Measurements from ENCODE around the gene BCL2L13. TPM values are rescaled to one million over a fixed set of nuclear protein-coding genes. Genes with fewer than 3 reads are reported as not detected.
A peak's percentile ranks its signal among the peaks of the same experiment; 100 is the strongest.
"Not testable (repeated sequence)": the region's sequence is repeated elsewhere in the genome, so short reads cannot be mapped to it uniquely, and the experiment has no call there.

The BCL2L13 gene
- total RNA-seq, 1 experiment from 2014 or later, result 53.5 TPM

DNA sequence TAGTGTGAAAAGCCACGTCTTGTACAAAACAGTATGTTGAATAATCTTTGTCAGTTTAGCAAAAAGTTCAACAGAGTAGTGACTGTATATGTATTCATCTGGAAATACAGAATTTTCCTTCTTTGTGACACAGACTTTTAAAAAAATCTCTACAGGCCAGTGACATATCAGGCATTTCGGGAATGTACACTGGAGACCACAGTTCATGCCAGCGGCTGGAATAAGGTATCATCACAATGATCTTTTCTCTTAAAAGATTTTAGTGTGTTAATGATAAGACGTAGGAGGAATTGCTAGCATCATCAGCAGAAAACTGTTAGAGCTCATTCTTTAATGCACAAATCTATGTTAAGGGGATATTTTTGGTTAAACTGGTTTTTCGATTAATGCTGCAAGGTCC, 57.4 kb downstream of the BCL2L13 start:
- Histone ChIP-seq H3K27me3 (ENCODE audit: control insufficient read depth, insufficient read depth, low read length) (no peaks in the 10 kb centered on the region), H3K4me3 (ENCODE audit: insufficient read depth, low read depth, low read length) (no peak overlapping the region), H3K36me3 (replicated peaks; ENCODE audit: control insufficient read depth, insufficient read depth, low read length) (no peaks in the 10 kb centered on the region; the same call in 1 of the 2 replicates)
- DNase-seq, result no peak

DNA sequence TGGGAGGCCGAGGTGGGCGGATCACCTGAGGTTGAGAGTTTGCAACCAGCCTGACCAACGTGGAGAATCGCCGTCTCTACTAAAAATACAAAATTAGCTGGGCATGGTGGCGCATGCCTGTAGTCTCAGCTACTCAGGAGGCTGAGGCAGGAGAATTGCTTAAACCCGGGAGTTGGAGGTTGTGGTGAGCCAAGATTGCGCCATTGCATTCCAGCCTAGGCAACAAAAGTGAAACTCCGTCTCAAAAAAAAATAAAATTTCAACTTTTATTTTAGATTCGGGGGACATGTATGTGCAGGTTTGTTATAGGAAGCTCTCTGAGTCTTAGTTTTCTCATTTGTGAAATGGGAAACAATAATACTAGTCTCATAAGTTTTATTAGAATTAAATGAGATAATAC, 58.6 kb downstream of the BCL2L13 start:
- H3K4me3 ChIP-seq (ENCODE audit: insufficient read depth, low read depth, low read length); H3K27me3 ChIP-seq (ENCODE audit: control insufficient read depth, insufficient read depth, low read length); H3K36me3 ChIP-seq (replicated peaks; ENCODE audit: control insufficient read depth, insufficient read depth, low read length); DNase-seq: not testable (repeated sequence)

DNA sequence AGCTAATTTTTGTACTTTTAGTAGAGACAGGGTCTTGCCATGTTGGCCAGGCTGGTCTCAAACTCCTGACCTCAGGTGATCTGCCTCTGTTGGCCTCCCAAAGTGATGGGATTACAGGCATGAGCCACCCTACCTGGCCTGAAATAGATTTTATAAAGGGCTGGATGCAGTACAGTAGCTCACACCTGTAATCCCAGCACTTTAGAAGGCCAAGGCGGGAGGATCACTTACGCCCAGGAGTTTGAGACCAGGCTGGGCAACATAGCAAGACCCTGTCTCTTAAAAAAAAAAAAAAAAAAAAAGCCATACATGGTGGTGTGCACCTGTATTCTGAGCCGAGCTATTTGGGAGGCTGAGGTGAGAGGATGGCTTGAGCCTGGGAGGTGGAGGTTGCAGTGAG, 59.7 kb downstream of the BCL2L13 start:
- not testable (repeated sequence) for H3K4me3 ChIP-seq (ENCODE audit: insufficient read depth, low read depth, low read length); H3K36me3 ChIP-seq (replicated peaks; ENCODE audit: control insufficient read depth, insufficient read depth, low read length); DNase-seq; H3K27me3 ChIP-seq (ENCODE audit: control insufficient read depth, insufficient read depth, low read length)

DNA sequence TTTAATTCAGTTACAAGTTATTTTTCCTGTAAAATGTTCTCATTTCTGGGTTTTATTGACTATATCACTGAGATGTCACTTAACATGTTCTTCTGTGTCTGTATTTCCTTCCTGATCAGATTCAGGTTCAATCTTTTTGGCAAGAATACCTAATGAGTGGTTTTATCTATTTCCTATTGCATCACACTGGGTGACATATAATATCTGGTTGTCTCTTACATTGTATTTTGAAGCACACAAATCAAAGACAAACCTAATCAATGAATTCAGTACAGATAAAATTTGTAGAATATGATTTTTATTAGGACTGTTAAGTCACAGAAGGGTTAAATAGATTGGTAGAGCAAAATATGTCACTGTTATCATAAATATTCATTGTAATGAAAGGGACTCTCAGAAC, 60.4 kb downstream of the BCL2L13 start:
- Histone ChIP-seq H3K36me3 (replicated peaks; ENCODE audit: control insufficient read depth, insufficient read depth, low read length) (no peaks in the 10 kb centered on the region; the same call in 1 of the 2 replicates), H3K27me3 (ENCODE audit: control insufficient read depth, insufficient read depth, low read length) (no peaks in the 10 kb centered on the region)
- no peak for DNase-seq

DNA sequence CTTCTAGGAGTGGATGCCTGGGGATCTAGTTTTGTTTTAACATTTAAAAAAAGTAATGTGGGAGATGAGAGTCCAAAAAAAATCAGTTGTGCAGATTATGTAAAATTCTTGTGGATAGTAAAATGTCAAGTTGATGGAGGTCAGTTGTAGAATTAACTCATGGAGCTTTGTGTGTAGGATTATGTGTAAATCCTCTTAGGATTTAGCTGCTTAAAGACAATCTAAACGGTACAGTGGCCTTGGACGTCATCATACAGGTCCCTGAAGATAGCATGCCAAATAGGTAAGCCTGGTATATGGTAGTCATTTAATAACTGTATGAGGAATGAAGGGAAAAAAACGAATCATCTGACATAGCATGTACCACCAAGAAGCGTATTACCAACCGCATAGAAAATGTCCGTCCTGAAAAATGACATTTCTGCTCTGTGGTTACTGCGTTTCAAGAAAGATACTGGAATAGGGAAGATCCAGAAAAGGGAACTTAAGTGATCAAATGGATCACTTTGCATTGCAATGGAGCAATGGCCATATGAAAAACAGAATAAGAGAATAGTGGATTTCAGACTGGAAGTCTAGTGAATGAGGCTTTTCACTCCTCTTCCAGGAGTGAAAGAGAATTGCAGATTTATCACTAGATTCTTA, 61.3 kb downstream of the BCL2L13 start:
- no peaks in the 10 kb centered on the region for H3K27me3 ChIP-seq (ENCODE audit: control insufficient read depth, insufficient read depth, low read length)
- H3K4me3 ChIP-seq (ENCODE audit: insufficient read depth, low read depth, low read length), result no peak overlapping the region
- H3K36me3 ChIP-seq (replicated peaks; ENCODE audit: control insufficient read depth, insufficient read depth, low read length), result no peaks in the 10 kb centered on the region; the same call in 1 of the 2 replicates
- DNase-seq, result no peak

More for the DNA sequence above, 60.4 kb downstream of the BCL2L13 start:
- no peak overlapping the region for H3K4me3 ChIP-seq (ENCODE audit: insufficient read depth, low read depth, low read length)

DNA sequence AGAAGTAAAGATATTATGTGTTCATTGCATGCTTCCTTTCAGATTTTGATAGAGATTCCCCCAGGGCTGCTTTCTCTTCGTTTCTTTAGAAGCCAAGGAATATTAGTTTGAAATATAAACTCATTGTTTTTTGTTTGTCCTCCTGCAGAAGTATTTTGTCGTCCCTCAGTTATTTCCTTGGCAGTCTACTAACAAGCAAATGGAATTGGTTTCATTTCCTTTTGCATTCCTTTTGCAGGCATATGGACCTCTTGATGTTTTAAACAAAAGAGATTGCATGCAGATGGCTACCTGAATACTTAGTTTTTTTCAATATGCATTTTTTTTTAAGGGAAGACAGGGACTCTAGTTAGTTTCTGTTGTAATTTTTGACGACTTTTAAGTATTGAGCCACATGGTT, 62.2 kb downstream of the BCL2L13 start:
- no peaks in the 10 kb centered on the region for H3K27me3 ChIP-seq (ENCODE audit: control insufficient read depth, insufficient read depth, low read length)
- no peak for DNase-seq
- H3K4me3 ChIP-seq (ENCODE audit: insufficient read depth, low read depth, low read length), result no peak overlapping the region
- no peaks in the 10 kb centered on the region; the same call in 1 of the 2 replicates for H3K36me3 ChIP-seq (replicated peaks; ENCODE audit: control insufficient read depth, insufficient read depth, low read length)

DNA sequence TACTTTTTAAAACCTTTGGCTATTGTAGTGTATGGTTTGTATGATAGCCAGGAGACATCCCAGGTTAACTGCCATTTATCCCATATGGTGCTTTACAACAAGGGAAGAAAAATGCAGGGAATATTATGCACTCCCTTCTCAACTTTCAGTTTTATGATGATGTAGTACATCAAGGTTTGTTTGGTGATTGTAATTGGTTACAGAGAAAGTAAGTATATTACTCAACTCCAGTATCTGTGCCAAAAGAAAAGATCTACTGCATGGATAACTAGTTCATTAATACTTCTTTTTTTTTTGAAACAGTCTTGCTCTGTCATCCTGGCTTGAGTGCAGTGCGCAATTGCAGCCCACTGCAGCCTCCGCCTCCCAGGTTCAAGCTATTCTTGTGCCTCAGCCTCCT, 65.3 kb downstream of the BCL2L13 start:
- DNase-seq, result no peak
- H3K36me3 ChIP-seq (replicated peaks; ENCODE audit: control insufficient read depth, insufficient read depth, low read length), result no peaks in the 10 kb centered on the region
- H3K4me3 ChIP-seq (ENCODE audit: insufficient read depth, low read depth, low read length), result no peak overlapping the region
- H3K27me3 ChIP-seq (ENCODE audit: control insufficient read depth, insufficient read depth, low read length), result no peaks in the 10 kb centered on the region

DNA sequence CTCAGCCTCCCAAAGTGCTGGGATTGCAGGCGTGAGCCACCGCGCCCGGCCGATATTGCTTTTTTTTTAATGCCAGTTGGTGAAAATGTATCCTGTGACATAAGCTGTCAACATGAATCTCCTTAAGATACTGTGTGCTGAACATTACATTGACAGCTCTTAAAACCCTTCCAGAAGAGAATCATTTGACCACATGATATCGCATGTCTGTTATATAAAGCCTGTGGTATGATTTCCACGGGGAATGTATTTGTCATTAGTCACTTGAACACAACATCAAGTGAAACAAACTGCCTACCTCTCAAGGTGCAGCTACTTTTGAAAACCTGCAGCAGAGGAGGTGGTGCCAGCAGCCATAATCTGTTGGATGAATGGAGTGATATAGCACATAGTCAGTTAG, 67.0 kb downstream of the BCL2L13 start:
- no peaks in the 10 kb centered on the region for H3K27me3 ChIP-seq (ENCODE audit: control insufficient read depth, insufficient read depth, low read length)

DNA sequence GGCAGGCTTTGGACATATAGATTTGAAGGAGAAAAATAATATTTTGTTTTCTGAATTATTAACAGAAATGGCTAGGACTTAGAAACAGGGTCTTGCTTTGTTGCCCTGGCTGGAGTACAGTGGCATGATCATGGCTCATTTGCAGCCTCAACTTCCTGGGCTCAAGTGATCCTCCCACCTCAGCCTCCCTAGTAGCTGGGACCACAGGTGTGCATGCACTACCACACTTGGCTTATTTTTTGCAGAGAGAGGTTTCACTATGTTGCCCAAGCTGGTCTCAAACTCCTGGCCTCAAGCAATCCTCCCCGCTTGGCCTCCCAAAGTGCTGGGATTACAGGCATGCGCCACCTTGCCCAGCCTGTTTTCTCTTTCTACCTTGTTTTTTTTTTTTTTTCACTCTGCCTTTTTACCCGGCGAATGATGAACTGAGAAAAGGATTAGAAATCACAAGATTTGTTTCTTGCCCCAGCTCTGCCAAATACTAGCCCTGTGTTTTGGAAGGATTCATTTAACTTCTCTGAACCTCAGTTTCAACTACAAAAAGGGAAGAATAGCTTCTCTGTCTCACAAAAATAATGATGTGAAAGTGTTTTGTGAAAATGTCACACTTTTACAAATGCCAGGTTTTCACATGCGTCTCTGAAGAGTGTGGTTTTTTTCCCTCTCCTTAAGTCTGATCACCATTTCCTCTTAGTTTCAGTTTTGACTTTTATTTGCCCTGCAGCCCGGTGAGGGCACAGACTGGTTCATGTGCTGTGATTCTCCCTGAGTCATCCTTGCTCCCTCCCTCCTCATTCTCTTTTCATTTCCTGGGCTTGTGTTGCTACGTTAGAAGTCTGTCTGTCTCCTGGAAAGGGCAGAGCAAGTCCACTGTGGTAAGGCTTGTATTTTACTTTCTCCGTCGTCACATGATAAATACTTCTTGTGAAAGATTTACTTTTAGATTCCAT, 67.7 kb downstream of the BCL2L13 start:
- peak; percentile 59 for DNase-seq
- no peak overlapping the region for H3K4me3 ChIP-seq (ENCODE audit: insufficient read depth, low read depth, low read length)
- no peaks in the 10 kb centered on the region for H3K27me3 ChIP-seq (ENCODE audit: control insufficient read depth, insufficient read depth, low read length)
- H3K36me3 ChIP-seq (replicated peaks; ENCODE audit: control insufficient read depth, insufficient read depth, low read length), result no peaks in the 10 kb centered on the region

More for the DNA sequence above, 67.0 kb downstream of the BCL2L13 start:
- H3K4me3 ChIP-seq (ENCODE audit: insufficient read depth, low read depth, low read length), result no peak overlapping the region
- DNase-seq, result no peak
- no peaks in the 10 kb centered on the region for H3K36me3 ChIP-seq (replicated peaks; ENCODE audit: control insufficient read depth, insufficient read depth, low read length)

DNA sequence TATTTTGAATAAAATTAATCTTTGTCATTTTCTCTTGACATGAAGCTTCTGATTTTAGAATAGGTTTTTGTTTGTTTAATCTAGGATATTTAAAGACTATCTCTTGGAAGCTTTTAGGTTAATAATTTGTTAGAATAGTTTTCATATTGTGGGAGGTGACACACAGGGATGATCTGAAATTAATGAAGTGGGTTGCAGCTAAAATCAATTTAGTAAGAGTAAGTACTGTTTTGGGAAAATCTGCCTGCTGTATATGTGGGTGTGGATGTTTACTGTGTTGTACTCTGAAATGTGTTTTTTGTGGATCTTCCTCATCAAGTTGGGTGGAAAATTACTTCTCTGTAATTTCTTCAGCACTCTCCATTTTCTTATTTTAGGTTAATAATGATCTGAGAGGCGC, 68.4 kb downstream of the BCL2L13 start:
- H3K36me3 ChIP-seq (replicated peaks; ENCODE audit: control insufficient read depth, insufficient read depth, low read length), result no peaks in the 10 kb centered on the region
- no peaks in the 10 kb centered on the region for H3K27me3 ChIP-seq (ENCODE audit: control insufficient read depth, insufficient read depth, low read length)
- no peak overlapping the region for H3K4me3 ChIP-seq (ENCODE audit: insufficient read depth, low read depth, low read length)
- no peak for DNase-seq

DNA sequence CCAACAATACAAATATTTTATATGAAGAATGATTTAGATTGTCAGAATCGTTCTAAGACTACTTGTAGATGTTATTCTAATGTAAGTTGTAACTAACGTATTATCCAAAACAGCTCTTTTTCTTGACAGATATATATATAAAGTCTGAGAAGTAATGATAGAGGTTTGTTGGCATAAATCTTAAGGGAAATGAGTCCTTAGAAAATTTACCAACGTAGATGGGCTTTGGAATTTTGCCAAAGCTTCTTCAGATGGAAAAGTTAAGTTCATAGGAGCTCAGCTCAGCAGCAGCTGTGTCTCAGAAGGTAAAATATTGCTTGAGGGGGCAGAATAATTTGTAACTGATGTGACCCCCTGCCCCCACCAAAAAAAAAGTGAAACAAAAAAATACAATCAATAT, 69.0 kb downstream of the BCL2L13 start:
- no peak overlapping the region for H3K4me3 ChIP-seq (ENCODE audit: insufficient read depth, low read depth, low read length)
- DNase-seq, result no peak
- H3K27me3 ChIP-seq (ENCODE audit: control insufficient read depth, insufficient read depth, low read length), result no peaks in the 10 kb centered on the region
- H3K36me3 ChIP-seq (replicated peaks; ENCODE audit: control insufficient read depth, insufficient read depth, low read length), result no peaks in the 10 kb centered on the region

DNA sequence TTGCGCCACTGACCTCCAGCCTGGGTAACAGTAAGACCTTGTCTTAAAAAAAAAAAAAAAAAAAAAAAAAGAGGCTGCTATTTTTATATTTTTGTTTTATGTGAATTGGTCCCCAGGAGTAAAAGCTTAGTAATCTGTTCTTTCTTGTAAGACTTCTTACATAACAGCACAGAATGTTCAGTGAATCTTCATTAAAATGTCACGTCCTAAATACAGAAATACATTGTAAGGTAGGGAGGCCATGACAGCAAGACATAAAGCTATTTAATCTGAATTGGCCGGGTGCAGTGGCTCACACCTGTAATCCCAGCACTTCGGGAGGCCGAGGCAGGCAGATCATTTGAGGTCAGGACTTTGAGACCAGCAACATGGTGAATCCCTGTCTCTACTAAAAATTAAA, 71.5 kb downstream of the BCL2L13 start:
- no peak for DNase-seq
- no peaks in the 10 kb centered on the region for H3K36me3 ChIP-seq (replicated peaks; ENCODE audit: control insufficient read depth, insufficient read depth, low read length)
- no peak overlapping the region for H3K4me3 ChIP-seq (ENCODE audit: insufficient read depth, low read depth, low read length)
- no peaks in the 10 kb centered on the region for H3K27me3 ChIP-seq (ENCODE audit: control insufficient read depth, insufficient read depth, low read length)

DNA sequence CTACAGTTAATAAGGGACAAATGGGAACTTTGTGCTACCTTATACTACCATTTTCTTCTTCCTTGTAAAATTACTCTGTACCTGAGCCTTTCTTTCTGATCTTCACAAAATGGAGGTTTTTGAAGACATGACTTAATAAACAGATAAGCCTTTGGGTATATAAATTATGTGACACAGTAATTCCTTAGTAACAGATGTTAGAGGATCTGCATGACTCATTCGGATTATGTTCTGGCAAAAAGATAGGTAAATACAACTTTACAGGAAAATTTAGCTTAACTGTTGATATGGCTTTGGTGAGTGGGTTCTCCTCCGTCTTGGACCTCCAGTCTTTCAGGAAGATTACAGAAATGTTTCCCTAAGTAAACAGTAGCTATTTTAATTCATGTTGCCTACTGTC, 73.9 kb downstream of the BCL2L13 start:
- DNase-seq, result no peak
- Histone ChIP-seq H3K36me3 (replicated peaks; ENCODE audit: control insufficient read depth, insufficient read depth, low read length) (no peaks in the 10 kb centered on the region), H3K4me3 (ENCODE audit: insufficient read depth, low read depth, low read length) (no peak overlapping the region), H3K27me3 (ENCODE audit: control insufficient read depth, insufficient read depth, low read length) (no peaks in the 10 kb centered on the region)

DNA sequence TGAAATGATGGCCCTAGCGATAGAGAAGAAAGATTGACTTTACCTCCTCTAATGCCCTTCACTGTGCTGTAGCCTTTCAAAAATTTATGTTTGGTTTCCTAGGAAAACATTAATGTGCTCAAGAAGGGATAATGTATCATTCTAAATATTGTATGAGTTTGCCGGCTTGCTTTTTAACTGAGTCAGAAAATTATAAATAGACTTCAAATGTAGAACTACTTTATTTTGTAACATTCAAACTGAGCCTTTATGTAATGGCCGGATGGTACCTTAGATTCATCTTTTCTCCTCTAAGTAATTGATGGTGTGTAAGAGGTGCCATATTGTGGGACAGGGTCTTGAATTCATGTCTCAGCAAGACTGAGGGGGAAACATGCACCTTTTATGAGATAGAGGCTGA, 78.0 kb downstream of the BCL2L13 start:
- no peak for DNase-seq

DNA sequence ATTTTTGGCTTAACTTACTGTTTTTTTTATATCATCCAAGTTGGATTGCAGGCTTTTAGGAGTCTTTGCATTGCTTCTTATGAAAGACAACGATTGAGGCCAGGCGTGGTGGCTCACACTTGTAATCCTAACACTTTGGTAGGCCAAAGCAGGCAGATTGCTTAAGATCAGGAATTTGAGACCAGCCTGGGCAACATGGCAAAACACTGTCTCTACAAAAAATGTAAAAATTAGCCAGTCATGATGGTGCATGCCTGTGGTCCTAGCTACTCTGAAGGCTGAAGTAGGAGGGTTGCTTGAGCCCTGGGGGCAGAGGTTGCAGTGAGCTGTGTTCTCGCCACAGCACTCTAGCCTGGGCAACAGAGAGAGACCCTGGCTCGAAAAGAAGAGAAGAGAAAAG, 79.2 kb downstream of the BCL2L13 start:
- Histone ChIP-seq H3K36me3 (replicated peaks; ENCODE audit: control insufficient read depth, insufficient read depth, low read length) (no peaks in the 10 kb centered on the region), H3K27me3 (ENCODE audit: control insufficient read depth, insufficient read depth, low read length) (no peaks in the 10 kb centered on the region), H3K4me3 (ENCODE audit: insufficient read depth, low read depth, low read length) (no peak overlapping the region)
- no peak for DNase-seq

More for the DNA sequence above, 78.0 kb downstream of the BCL2L13 start:
- H3K4me3 ChIP-seq (ENCODE audit: insufficient read depth, low read depth, low read length), result no peak overlapping the region
- no peaks in the 10 kb centered on the region for H3K36me3 ChIP-seq (replicated peaks; ENCODE audit: control insufficient read depth, insufficient read depth, low read length)
- H3K27me3 ChIP-seq (ENCODE audit: control insufficient read depth, insufficient read depth, low read length), result no peaks in the 10 kb centered on the region

Data from H7 (cell line).